ENCODE data around the gene PRM3.

The PRM3 gene

GRCh38 chr16:11272921-11273720, at the start of gene PRM3:
TSS of gene PRM3 (minus strand) at chr16:11273629. CDS start at chr16:11273595, 34 bp downstream.
- no peak for DNase-seq (ENCODE audit: low read depth, low spot score)

GRCh38 chr16:11322823-11323222, 49.4 kb upstream of the PRM3 start:
- no peak for DNase-seq (ENCODE audit: low read depth, low spot score)

- no peak for DNase-seq (ENCODE audit: low read depth, low spot score)
Measured at GRCh38 chr16:11321662-11322061, 48.2 kb upstream of the PRM3 start.

- DNase-seq (ENCODE audit: low read depth, low spot score) = no peak
Measured at GRCh38 chr16:11320170-11320569, 46.7 kb upstream of the PRM3 start.

GRCh38 chr16:11319529-11320146, 46.2 kb upstream of the PRM3 start:
- no peak for DNase-seq (ENCODE audit: low read depth, low spot score)

GRCh38 chr16:11318817-11319216, 45.4 kb upstream of the PRM3 start:
- DNase-seq (ENCODE audit: low read depth, low spot score) = no peak

GRCh38 chr16:11316331-11317015, 43.0 kb upstream of the PRM3 start:
- peak; percentile 80 for DNase-seq (ENCODE audit: low read depth, low spot score)

GRCh38 chr16:11315510-11315909, 42.1 kb upstream of the PRM3 start:
- peak; percentile 97 for DNase-seq (ENCODE audit: low read depth, low spot score)

- no peak for DNase-seq (ENCODE audit: low read depth, low spot score)
Measured at GRCh38 chr16:11314309-11314894, 41.0 kb upstream of the PRM3 start.

GRCh38 chr16:11313493-11314308, 40.3 kb upstream of the PRM3 start:
- no peak for DNase-seq (ENCODE audit: low read depth, low spot score)

GRCh38 chr16:11312718-11313492, 39.5 kb upstream of the PRM3 start:
- peak; percentile 73 for DNase-seq (ENCODE audit: low read depth, low spot score)

GRCh38 chr16:11310997-11311561, 37.6 kb upstream of the PRM3 start:
- no peak for DNase-seq (ENCODE audit: low read depth, low spot score)

GRCh38 chr16:11310634-11310977, 37.2 kb upstream of the PRM3 start:
- DNase-seq (ENCODE audit: low read depth, low spot score) = no peak

- DNase-seq (ENCODE audit: low read depth, low spot score) = no peak
Measured at GRCh38 chr16:11309895-11310633, 36.6 kb upstream of the PRM3 start.

GRCh38 chr16:11308493-11309283, 35.3 kb upstream of the PRM3 start:
- DNase-seq (ENCODE audit: low read depth, low spot score) = no peak

GRCh38 chr16:11307639-11308492, 34.4 kb upstream of the PRM3 start:
- no peak for DNase-seq (ENCODE audit: low read depth, low spot score)

GRCh38 chr16:11306997-11307638, 33.7 kb upstream of the PRM3 start:
- no peak for DNase-seq (ENCODE audit: low read depth, low spot score)
